Ovary (tissue), 9 donors: Measurements from ENCODE around the gene PAGR1. TPM values are rescaled to one million over a fixed set of nuclear protein-coding genes. Genes with fewer than 3 reads are reported as not detected.
"Not testable (repeated sequence)": the region's sequence is repeated elsewhere in the genome, so short reads cannot be mapped to it uniquely, and the experiment has no call there.

Experiments
- DNase-seq, 5 donors: peaks; one replicate each; pipeline ENCODE4 v3.0.0-alpha.2; 2019 to 2020
- H3K27ac ChIP-seq, 2 donors: fragments of 200-600 bp; one replicate each; pipeline versions ENCODE4 v1.5.1 to v1.8.0; 2019 to 2022
- H3K27me3 ChIP-seq: fragments of 200-600 bp; one replicate; pipeline ENCODE4 v1.8.0; 2022
- H3K36me3 ChIP-seq: fragments of 200-600 bp; sonication (generic); one replicate; pipeline ENCODE4 v1.5.1; 2019
- H3K4me1 ChIP-seq: one replicate; pipeline ENCODE4 v1.8.1; 2013; ENCODE audit warnings: mild to moderate bottlenecking, moderate library complexity; ENCODE audit not compliant: insufficient read depth
- H3K4me3 ChIP-seq: fragments of 200-600 bp; sonication (generic); one replicate; pipeline ENCODE4 v1.5.1; 2017
- H3K9me3 ChIP-seq, 2 donors: fragments of 200-600 bp in 1 of 2; sonication (generic) in 1 of 2; one replicate each; pipeline versions ENCODE4 v1.5.1 to v1.8.1; 2013 to 2019; ENCODE audit warnings: mild to moderate bottlenecking in 1 of 2, moderate library complexity in 1 of 2
- EP300 ChIP-seq: sonication (generic); formaldehyde crosslinking; IDR thresholded peaks from one replicate; pipeline ENCODE4 v1.6.1; 2017; ENCODE audit warnings: antibody characterized with exemption
- POLR2A ChIP-seq: fragments of 450-650 bp; IDR thresholded peaks from one replicate; pipeline ENCODE4 v1.6.1; 2017; ENCODE audit warnings: antibody characterized with exemption, mild to moderate bottlenecking, moderate library complexity
- WGBS, 3 donors: extraction: QIAGEN DNeasy Blood & Tissue Kit in 1 of 3; methylation state at CpG; one replicate each; pipeline versions ENCODE4 v1.1.5 to v1.1.7; 2013 to 2017; 5-methylcytosine and 5-hydroxymethylcytosine counted together
- intact Hi-C, 4 donors: fragments of 100-400 bp; cut with DNase I; formaldehyde crosslinking; loops; one replicate each; pipeline versions ENCODE4 v1.11.0 to v1.15.1; 2022 to 2023
- polyA plus RNA-seq, 2 donors: library from polyadenylated mRNA; stranded (reverse); fragments of 200-250 nt in 1 of 2; fragments of 350-450 nt in 1 of 2; fragmentation: Illumina TruSeq in 1 of 2; extraction: RNeasy Lipid Tissue Mini Kit (QIAGEN cat#74804) in 1 of 2; gene quantifications; one replicate each; pipeline ENCODE4 v1.2.3, GENCODE V29; 2013 to 2014
- total RNA-seq, 7 donors: library from RNA; depleted of rRNA in 2 of 7; stranded (reverse); fragments of >200 nt in 2 of 7; fragmentation: NEBNext Ultra II Directional in 3 of 7; extraction: Animal tissue kit (Norgen Biotek cat#: 25700) in 3 of 7; gene quantifications; one replicate each; pipeline versions ENCODE4 v1.1.0 to v1.2.4, GENCODE V29; 2016 to 2023
- TF ChIP-seq, protein P1 (sequence below), 3 donors: fragments of 450-650 bp in 2 of 3; fragments of 200-600 bp in 1 of 3; IDR thresholded peaks; one replicate each; pipeline versions ENCODE4 v1.5.1 to v1.8.0; 2016 to 2022; ENCODE audit warnings: antibody characterized with exemption in 3 of 3, mild to moderate bottlenecking in 1 of 3
- donor health status: DM: no; HTN: no; CAD: no; lungs with moderate emphysema.
- donor health status: DM: no; HTN: no; CAD: no.
- donor health status: Bipolar disorder and iron deficiency.
- donor health status: DM: yes; HTN: yes; CAD: no.
- donor health status: DM: no; HTN: no; CAD: no.
- donor health status: DM: yes; HTN: yes; CAD: no.

The PAGR1 gene
- total and polyA plus RNA-seq, 9 donors = 13.9 to 83.6 (median 63.3) TPM

DNA sequence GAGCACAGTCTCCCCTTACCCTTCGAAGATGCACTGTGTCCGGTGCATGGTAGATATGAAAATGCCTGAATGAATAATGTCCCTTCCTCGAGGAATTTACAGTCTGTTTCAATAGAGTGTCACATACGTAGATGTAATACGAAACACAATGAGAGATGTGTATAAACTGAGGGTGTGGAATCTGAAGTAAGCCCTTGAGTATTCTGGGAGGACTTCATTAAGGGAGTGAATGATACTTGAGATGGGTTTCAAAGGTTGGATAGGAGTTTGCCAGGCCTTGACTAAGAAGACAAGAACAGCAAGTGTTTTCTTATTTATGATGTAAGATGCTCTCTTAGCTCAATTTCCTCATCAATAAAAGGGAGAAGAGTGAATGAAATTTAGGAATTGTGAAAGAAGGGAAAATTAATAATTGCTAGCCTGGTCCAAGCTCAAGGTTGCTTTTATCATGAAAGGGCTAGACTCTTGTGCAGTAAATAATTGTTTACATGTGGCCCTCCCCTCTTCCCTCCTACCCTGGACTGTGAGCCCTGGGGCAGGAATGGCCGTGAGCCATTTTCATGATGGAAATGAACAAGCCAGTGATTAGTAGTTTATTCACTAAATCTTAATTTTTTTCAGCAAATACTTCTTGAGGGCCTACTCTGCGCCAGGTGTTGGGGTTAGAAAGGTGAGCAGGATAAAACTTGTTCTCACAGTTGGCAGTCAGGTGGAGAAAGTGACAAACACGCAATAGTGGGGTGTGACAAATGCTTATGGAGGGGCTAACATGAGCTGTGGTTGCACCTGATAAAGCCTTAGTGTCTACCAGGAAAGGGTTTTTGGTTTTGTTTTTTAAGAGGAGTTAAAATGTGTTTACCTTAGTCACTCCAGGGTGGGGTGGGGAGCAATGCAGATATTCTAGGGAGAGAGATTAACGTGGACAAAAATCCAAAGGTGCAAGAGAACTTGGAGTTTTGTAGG is 23.8 kb upstream of the PAGR1 start:
- Histone ChIP-seq H3K36me3 (no peaks in the 10 kb centered on the region), H3K27ac (no peak overlapping the region), H3K27me3 (no peaks in the 10 kb centered on the region), H3K4me1 (peaks cover 11% of the 10 kb centered on the region), H3K4me3 (no peak overlapping the region), H3K9me3 (no peaks in the 10 kb centered on the region)
- intact Hi-C loops = loop anchor here in 2 of 4 donors (2.0 to 10.0 kb wide), 2 partner anchors 23 to 47 kb away; partner anchors contain the start of gene C16orf54 (in 1 of the 2)
- 65 to 69% (median 67%) methylated on average over 9 of the region's 9 CpGs for WGBS, 3 donors
- TF ChIP-seq EP300 (no peak), POLR2A (no peak)
- TF ChIP-seq, protein P1, sequence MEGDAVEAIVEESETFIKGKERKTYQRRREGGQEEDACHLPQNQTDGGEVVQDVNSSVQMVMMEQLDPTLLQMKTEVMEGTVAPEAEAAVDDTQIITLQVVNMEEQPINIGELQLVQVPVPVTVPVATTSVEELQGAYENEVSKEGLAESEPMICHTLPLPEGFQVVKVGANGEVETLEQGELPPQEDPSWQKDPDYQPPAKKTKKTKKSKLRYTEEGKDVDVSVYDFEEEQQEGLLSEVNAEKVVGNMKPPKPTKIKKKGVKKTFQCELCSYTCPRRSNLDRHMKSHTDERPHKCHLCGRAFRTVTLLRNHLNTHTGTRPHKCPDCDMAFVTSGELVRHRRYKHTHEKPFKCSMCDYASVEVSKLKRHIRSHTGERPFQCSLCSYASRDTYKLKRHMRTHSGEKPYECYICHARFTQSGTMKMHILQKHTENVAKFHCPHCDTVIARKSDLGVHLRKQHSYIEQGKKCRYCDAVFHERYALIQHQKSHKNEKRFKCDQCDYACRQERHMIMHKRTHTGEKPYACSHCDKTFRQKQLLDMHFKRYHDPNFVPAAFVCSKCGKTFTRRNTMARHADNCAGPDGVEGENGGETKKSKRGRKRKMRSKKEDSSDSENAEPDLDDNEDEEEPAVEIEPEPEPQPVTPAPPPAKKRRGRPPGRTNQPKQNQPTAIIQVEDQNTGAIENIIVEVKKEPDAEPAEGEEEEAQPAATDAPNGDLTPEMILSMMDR (IDR thresholded peaks at IDR 0.05) = no peak
- DNase-seq = no peak

GRCh38 chr16:29793153-29793552 is 22.8 kb upstream of the PAGR1 start:
- DNase-seq, H3K4me3 ChIP-seq, H3K27ac ChIP-seq, H3K27me3 ChIP-seq, H3K9me3 ChIP-seq, H3K36me3 ChIP-seq: not testable (repeated sequence)
- 83 to 87% (median 84%) methylated on average over 18 of the region's 18 CpGs for whole genome bisulfite sequencing, 3 donors
- H3K4me1 ChIP-seq = peaks cover 11% of the 10 kb centered on the region
- intact Hi-C loops = loop anchor here in 1 of 4 donors (10.0 kb wide), 1 partner anchor 48 kb away; the partner anchor contains the start of gene C16orf54

DNA sequence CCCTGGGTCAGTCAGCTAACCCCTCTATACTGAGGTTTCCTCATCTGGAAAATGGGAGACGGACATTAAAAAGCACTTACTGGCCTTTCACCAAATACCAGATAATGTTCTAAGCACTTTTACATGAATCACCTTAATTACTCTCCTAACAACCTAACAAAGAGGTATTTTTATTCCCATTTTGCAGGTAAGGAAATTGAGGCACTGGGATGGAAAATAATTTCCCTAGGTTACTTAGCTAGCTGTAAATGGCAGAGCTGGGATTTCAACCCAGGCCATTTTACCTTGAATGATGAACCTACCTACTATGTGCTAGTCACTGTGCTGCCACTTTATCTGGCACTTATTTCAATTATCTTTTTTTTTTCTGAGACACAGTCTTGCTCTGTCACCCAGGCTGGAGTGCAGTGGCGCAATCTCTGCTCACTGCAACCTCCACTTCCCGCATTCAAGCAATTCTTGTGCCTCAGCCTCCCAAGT is 21.7 kb upstream of the PAGR1 start:
- no peaks in the 10 kb centered on the region for H3K9me3 ChIP-seq
- no peak overlapping the region for H3K4me3 ChIP-seq
- no peak overlapping the region for H3K27ac ChIP-seq
- no peak for DNase-seq
- TF ChIP-seq, protein P1 (IDR thresholded peaks at IDR 0.05) = no peak
- TF ChIP-seq EP300 (no peak), POLR2A (no peak)
- peaks cover 11% of the 10 kb centered on the region for H3K4me1 ChIP-seq
- intact Hi-C loops = loop anchor here in 1 of 4 donors (10.0 kb wide), 1 partner anchor 49 kb away; the partner anchor contains the start of gene C16orf54
- no peaks in the 10 kb centered on the region for H3K27me3 ChIP-seq
- H3K36me3 ChIP-seq = no peaks in the 10 kb centered on the region
- WGBS, 3 donors = 94 to 99% (median 98%) methylated on average over 3 of the region's 3 CpGs

- H3K9me3 ChIP-seq = no peaks in the 10 kb centered on the region
- TF ChIP-seq EP300 (no peak), POLR2A (no peak)
- TF ChIP-seq, protein P1 (IDR thresholded peaks at IDR 0.05) = no peak
- H3K27ac ChIP-seq = no peak overlapping the region
- intact Hi-C loops = loop anchor here in 1 of 4 donors (10.0 kb wide), 1 partner anchor 202 kb away; no protein-coding TSS in a partner anchor
- 95 to 98% (median 96%) methylated on average over 8 of the region's 8 CpGs for WGBS, 3 donors
- H3K27me3 ChIP-seq = no peaks in the 10 kb centered on the region
- H3K4me1 ChIP-seq = peaks cover 2% of the 10 kb centered on the region
- no peak overlapping the region for H3K4me3 ChIP-seq
- H3K36me3 ChIP-seq = no peaks in the 10 kb centered on the region
- peak in 1 of 5 donors; percentile 31 for DNase-seq
These were observed 13.5 kb upstream of the PAGR1 start for GRCh38 chr16:29802416-29802935.
